ENCODE data around the gene CD4.

DNA sequence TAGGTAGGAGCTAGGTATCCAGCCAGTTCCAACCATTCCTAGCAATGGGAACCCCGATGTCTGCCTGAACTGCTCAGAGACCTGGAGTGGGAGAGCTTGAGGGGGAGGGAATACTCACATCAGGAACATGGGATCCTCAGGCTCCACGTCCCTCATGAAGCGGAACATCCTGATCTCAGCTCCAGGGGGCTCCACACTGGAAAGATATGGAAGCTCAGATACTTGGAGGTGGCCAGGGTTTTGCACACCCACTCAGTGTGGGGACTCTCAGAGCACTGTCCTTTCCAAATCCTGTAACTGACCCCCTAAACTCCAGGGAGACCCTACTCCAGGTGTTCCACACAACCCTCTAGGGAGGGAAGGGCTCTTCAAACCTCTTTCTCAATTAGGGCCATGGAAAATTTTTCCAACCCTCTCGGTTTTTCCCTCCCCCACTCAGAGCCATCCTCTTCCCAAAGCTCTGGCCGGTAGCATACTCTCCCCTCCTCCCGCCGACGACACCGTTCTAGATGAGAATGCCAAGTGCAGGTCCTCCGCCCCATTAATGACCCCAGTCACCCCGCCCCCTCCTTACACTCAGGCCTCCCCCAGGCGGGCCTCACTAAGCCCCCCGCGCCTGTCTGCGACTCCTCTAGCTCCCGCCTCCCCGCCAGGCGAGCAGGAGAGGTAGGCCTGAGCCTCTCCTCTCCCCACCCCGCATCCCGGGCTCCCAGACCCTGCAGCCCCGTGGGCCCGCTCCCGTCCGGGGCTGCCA lies 37.0 kb upstream of the CD4 start:
- TF ChIP-seq CTCF (conservative IDR thresholded peaks at IDR 0.05) = no peak
- TF ChIP-seq ZFX (IDR thresholded peaks at IDR 0.05) = no peak

Data from C4-2B (cell line).